ENCODE results near the gene TBC1D2.

DNA sequence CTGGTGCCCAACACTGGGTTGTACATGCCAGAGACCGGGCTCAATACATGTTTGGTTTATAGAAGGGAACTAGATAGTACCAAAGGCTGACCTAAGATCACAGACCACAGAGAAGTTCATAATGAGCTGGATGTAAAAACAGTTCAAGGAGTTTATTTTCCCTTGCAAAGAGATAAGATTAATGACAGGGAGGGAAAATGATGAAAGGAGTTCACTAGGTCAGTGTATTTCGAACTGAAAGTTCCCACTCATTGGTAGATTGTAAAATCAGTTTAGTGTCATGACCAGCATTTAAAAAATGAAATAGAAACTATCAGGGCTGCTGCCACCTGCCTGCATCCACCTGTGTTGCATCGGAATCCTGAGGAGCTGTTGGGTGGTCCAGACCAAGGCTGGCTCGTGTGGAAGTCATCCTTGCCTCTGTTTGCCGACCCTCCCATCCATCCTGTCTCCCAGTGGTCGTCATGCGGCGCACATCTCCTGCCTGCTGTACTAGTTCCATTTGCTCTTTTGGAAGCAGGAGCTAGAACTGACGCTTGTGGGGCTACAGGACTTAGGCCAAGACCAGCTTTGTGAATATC lies 21.1 kb downstream of the TBC1D2 start:
- TF ChIP-seq, protein P1, sequence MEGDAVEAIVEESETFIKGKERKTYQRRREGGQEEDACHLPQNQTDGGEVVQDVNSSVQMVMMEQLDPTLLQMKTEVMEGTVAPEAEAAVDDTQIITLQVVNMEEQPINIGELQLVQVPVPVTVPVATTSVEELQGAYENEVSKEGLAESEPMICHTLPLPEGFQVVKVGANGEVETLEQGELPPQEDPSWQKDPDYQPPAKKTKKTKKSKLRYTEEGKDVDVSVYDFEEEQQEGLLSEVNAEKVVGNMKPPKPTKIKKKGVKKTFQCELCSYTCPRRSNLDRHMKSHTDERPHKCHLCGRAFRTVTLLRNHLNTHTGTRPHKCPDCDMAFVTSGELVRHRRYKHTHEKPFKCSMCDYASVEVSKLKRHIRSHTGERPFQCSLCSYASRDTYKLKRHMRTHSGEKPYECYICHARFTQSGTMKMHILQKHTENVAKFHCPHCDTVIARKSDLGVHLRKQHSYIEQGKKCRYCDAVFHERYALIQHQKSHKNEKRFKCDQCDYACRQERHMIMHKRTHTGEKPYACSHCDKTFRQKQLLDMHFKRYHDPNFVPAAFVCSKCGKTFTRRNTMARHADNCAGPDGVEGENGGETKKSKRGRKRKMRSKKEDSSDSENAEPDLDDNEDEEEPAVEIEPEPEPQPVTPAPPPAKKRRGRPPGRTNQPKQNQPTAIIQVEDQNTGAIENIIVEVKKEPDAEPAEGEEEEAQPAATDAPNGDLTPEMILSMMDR (IDR thresholded peaks at IDR 0.05): no peak
- no peak for TF ChIP-seq POLR2A (IDR thresholded peaks at IDR 0.05)

All from gastroesophageal sphincter (tissue), 3 donors.